ENCODE results near the gene KLF16. TPM values are rescaled to one million over a fixed set of nuclear protein-coding genes. Genes with fewer than 3 reads are reported as not detected.
A peak's percentile ranks its signal among the peaks of the same experiment; 100 is the strongest.

The KLF16 gene
- total RNA-seq, 5 donors from 2014 or later (not counting 1 experiment from before 2014, with no cell fraction given): 29.8 to 61.4 (median 32.7) TPM

DNA sequence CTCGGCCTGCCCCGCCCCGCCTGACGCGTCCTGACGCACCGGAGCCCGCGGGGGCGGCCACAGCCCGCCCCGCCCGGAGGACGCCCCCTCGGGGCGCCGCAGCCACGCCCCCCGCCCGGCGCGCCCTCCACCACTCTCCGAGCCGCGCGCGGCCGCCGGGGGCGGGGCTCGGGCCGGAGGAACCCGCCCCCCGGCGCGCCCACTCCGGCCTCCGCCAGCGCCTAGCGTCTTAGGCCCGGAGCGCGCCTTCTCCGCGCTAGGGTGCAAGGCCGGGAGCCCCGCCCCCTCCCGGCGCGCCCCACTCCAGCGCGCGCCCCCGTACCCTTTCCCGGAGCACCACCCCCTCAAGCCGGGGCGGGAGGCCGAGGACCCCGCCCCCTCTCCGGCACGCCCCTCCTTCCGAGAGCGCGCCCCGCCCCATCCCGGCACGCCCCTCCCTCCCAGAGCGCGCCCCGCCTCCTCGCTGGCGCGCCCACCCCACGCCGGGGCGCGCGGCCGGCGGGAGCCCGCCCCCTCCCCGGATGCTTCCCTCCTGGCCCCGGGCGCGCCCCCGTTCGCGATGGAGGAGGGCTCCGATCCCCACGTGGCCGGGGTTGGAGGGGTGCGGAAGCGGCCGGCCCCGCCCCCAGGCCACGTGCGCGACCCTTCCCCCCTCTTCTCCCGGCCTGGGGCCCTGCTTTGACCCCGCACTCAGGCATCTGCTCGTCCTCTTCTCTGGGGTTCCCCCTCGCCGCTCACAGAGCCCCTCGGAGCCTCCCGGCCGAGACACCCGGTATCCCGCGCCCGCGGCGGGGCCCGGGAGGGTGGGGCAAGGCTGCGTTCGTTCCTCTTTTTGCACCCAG is 480 bp upstream of the KLF16 start:
- peak overlapping the region; percentile 70 to 74 (median 70) for H3K4me3 Mint-ChIP-seq
- peak overlapping the region; percentile 74 for H3K27ac ChIP-seq (ENCODE audit: low read length)
- no peaks in the 10 kb centered on the region for H3K27me3 Mint-ChIP-seq
- peak overlapping the region; percentile 64 to 85 for H3K4me3 ChIP-seq (ENCODE audit: control insufficient read depth in 1 of 2, extremely low read depth in 1 of 2, low read length in 1 of 2)
- H3K27ac Mint-ChIP-seq: peak overlapping the region; percentile 67 to 76
- WGBS (ENCODE audit: insufficient coverage): under 1% methylated on average over 95 of the region's 115 CpGs
- peaks cover 25 to 42% (median 41%) of the 10 kb centered on the region in 3 donors for H3K4me1 Mint-ChIP-seq
- H3K4me1 ChIP-seq (ENCODE audit: control insufficient read depth in 1 of 2, extremely low read depth in 1 of 2, insufficient read depth in 2 of 2, low read length in 2 of 2): peaks cover 24 to 54% of the 10 kb centered on the region in 2 experiments
- ChIA-PET POLR2A (interaction anchor here in 1 of 2 donors (0.5 to 1.0 kb wide), 2 partner anchors 11 to 1567 kb away, joined by 3 to 8 read pairs; no protein-coding TSS in a partner anchor), CTCF (interaction anchor here in 1 of 2 donors (0.6 to 0.9 kb wide), 2 partner anchors 11 to 27 kb away, joined by 4 read pairs; no protein-coding TSS in a partner anchor)
- DNase-seq (peak; percentile 86 to 96 (median 91)), ATAC-seq (replicated peaks in 1 of 4) (peak; percentile 72 to 75 (median 74))
- H3K9me3 ChIP-seq: no peaks in the 10 kb centered on the region
- H3K9me3 Mint-ChIP-seq: no peaks in the 10 kb centered on the region
- H3K27me3 ChIP-seq (replicated peaks in 1 of 2; ENCODE audit: control insufficient read depth in 2 of 2, extremely low read depth in 1 of 2, insufficient read depth in 2 of 2, low read length in 1 of 2): no peaks in the 10 kb centered on the region
- H3K36me3 Mint-ChIP-seq: no peaks in the 10 kb centered on the region
- H3K36me3 ChIP-seq (ENCODE audit: control insufficient read depth in 2 of 2, extremely low read depth in 1 of 2, insufficient read depth in 1 of 2, low read length in 1 of 2): no peaks in the 10 kb centered on the region

DNA sequence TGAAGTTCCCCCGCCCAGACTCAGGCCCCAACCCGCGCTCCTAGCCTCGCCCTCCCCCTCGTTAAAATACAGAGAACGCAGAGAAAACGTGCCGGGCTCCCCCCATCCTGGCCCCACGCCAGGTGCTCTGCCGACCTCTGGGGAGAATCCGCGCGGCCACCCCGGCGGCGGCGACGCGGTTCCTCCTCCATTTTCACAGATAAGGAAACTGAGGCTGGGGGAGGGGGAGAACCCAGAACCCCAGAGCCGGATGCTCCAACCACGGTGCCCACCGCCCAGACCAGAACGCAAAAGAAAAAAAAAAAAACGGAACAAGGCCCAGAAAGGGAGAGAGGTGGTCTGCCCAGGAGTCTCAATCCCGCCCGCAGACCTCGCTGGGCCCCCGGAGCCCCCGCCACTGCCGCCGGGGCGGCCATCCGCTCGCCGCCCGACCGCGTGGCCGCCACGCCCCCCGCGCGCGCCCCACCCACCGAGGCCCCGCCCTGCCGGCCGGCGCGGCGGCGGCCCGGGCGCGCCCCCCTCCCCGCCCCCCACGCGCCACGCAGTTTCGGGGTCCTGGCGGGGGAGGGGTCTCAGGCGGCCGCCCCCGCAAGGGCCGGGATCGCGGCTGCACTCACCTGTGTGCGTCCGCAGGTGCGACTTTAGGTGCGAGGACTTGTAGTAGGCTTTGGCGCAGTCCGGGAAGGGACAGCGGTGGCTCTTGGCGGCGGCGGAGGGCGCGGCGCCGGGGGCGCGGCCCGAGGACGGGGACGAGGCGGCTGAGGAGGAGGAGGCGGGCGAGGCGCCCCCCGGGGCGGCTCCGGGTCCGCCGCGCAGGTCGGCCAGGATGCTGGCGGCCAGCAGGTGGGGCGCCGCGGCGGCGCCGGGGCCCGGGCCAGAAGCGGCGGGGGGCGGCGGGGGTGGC is 703 bp downstream of the KLF16 start:
- H3K27ac Mint-ChIP-seq: peak overlapping the region; percentile 92 to 96
- Histone ChIP-seq H3K9me3 (no peaks in the 10 kb centered on the region), H3K4me1 (ENCODE audit: control insufficient read depth in 1 of 2, extremely low read depth in 1 of 2, insufficient read depth in 2 of 2, low read length in 2 of 2) (peaks cover 33 to 63% of the 10 kb centered on the region in 2 experiments), H3K27me3 (replicated peaks in 1 of 2; ENCODE audit: control insufficient read depth in 2 of 2, extremely low read depth in 1 of 2, insufficient read depth in 2 of 2, low read length in 1 of 2) (no peaks in the 10 kb centered on the region), H3K27ac (ENCODE audit: low read length) (peak overlapping the region; percentile 68), H3K36me3 (ENCODE audit: control insufficient read depth in 2 of 2, extremely low read depth in 1 of 2, insufficient read depth in 1 of 2, low read length in 1 of 2) (no peaks in the 10 kb centered on the region), H3K4me3 (ENCODE audit: control insufficient read depth in 1 of 2, extremely low read depth in 1 of 2, low read length in 1 of 2) (peak overlapping the region; percentile 80)
- ChIA-PET POLR2A (no interaction called here), CTCF (no interaction called here)
- peak in 3 of 4 experiments; percentile 2 to 5 (median 4) for ATAC-seq (replicated peaks in 1 of 4)
- peak overlapping the region; percentile 93 to 98 (median 93) for H3K4me3 Mint-ChIP-seq
- no peaks in the 10 kb centered on the region for H3K36me3 Mint-ChIP-seq
- H3K4me1 Mint-ChIP-seq: peaks cover 37 to 46% (median 42%) of the 10 kb centered on the region in 3 donors
- no peaks in the 10 kb centered on the region for H3K9me3 Mint-ChIP-seq
- DNase-seq: peak in 30 of 35 experiments; percentile 38 to 86 (median 58)
- H3K27me3 Mint-ChIP-seq: no peaks in the 10 kb centered on the region
- under 1% methylated on average over 98 of the region's 109 CpGs for WGBS (ENCODE audit: insufficient coverage)

DNA sequence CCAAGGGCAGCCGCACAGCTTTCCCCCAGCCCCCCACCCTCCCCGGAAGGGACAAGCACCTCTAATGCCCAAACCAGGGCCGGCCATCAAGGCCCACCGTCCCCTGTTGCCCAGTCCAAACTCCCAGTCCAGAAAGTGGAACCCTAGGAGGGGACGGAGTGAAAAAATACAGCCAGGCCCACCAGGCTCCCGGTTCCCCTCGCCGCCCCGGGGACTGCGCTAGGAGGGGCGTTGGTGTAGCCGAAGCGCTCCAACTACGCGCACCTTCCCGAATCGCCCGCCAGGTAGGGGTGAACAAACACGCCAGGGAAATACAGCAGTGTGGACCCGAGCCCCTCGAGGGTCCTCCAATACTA is 1.3 kb downstream of the KLF16 start:
- Histone ChIP-seq H3K9me3 (no peaks in the 10 kb centered on the region), H3K36me3 (ENCODE audit: control insufficient read depth in 2 of 2, extremely low read depth in 1 of 2, insufficient read depth in 1 of 2, low read length in 1 of 2) (no peaks in the 10 kb centered on the region), H3K27me3 (replicated peaks in 1 of 2; ENCODE audit: control insufficient read depth in 2 of 2, extremely low read depth in 1 of 2, insufficient read depth in 2 of 2, low read length in 1 of 2) (no peaks in the 10 kb centered on the region), H3K27ac (ENCODE audit: low read length) (peak overlapping the region; percentile 68), H3K4me1 (ENCODE audit: control insufficient read depth in 1 of 2, extremely low read depth in 1 of 2, insufficient read depth in 2 of 2, low read length in 2 of 2) (peaks cover 35 to 69% of the 10 kb centered on the region in 2 experiments), H3K4me3 (ENCODE audit: control insufficient read depth in 1 of 2, extremely low read depth in 1 of 2, low read length in 1 of 2) (peak overlapping the region; percentile 80)
- CTCF ChIA-PET: no interaction called here
- POLR2A ChIA-PET: no interaction called here
- H3K27ac Mint-ChIP-seq: peak overlapping the region; percentile 92 to 96
- H3K36me3 Mint-ChIP-seq: no peaks in the 10 kb centered on the region
- no peaks in the 10 kb centered on the region for H3K27me3 Mint-ChIP-seq
- peaks cover 39 to 48% (median 43%) of the 10 kb centered on the region in 3 donors for H3K4me1 Mint-ChIP-seq
- no peak for DNase-seq
- no peaks in the 10 kb centered on the region for H3K9me3 Mint-ChIP-seq
- no peak for ATAC-seq (replicated peaks in 1 of 4)
- WGBS (ENCODE audit: insufficient coverage): 4% methylated on average over 20 of the region's 21 CpGs
- peak overlapping the region; percentile 93 to 98 (median 93) for H3K4me3 Mint-ChIP-seq

DNA sequence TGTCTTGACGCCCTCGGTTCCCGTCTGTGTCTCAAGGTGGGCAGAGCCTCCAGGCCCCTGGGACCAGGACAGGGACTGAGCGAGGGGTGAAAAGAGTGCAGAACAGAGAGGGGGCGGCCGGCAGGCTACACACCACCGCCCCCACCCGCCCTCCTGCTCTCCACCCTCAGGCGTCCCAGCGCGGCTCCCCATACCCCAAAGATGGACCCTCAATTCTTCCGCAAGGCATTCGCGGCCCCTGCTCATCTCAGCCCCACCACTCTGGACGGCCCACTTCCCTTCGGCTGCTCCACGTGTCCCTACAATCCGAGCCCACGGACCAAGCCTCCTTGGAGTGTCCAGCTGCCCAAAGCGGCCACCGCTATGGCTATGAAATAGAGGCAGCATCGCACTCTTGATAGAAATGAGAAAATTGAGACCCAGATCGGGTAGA is 1.8 kb downstream of the KLF16 start:
- POLR2A ChIA-PET: no interaction called here
- Histone ChIP-seq H3K9me3 (no peaks in the 10 kb centered on the region), H3K4me3 (ENCODE audit: control insufficient read depth in 1 of 2, extremely low read depth in 1 of 2, low read length in 1 of 2) (peak overlapping the region; percentile 80), H3K27ac (ENCODE audit: low read length) (peak overlapping the region; percentile 68), H3K36me3 (ENCODE audit: control insufficient read depth in 2 of 2, extremely low read depth in 1 of 2, insufficient read depth in 1 of 2, low read length in 1 of 2) (no peaks in the 10 kb centered on the region), H3K27me3 (replicated peaks in 1 of 2; ENCODE audit: control insufficient read depth in 2 of 2, extremely low read depth in 1 of 2, insufficient read depth in 2 of 2, low read length in 1 of 2) (no peaks in the 10 kb centered on the region), H3K4me1 (ENCODE audit: control insufficient read depth in 1 of 2, extremely low read depth in 1 of 2, insufficient read depth in 2 of 2, low read length in 2 of 2) (peaks cover 36 to 71% of the 10 kb centered on the region in 2 experiments)
- ATAC-seq (replicated peaks in 1 of 4) (no peak), DNase-seq (peak in 1 of 35 experiments; percentile 20)
- Mint-ChIP-seq H3K36me3 (no peaks in the 10 kb centered on the region), H3K4me3 (peak overlapping the region; percentile 93 to 98 (median 93)), H3K9me3 (no peaks in the 10 kb centered on the region), H3K4me1 (peaks cover 39 to 48% (median 43%) of the 10 kb centered on the region in 3 donors), H3K27ac (peak overlapping the region; percentile 84 to 92), H3K27me3 (no peaks in the 10 kb centered on the region)
- 50% methylated on average over 10 of the region's 23 CpGs for WGBS (ENCODE audit: insufficient coverage)
- CTCF ChIA-PET: interaction anchor here in 1 of 2 donors (0.7 kb wide), 1 partner anchor 186 kb away, joined by 3 read pairs; no protein-coding TSS in a partner anchor

DNA sequence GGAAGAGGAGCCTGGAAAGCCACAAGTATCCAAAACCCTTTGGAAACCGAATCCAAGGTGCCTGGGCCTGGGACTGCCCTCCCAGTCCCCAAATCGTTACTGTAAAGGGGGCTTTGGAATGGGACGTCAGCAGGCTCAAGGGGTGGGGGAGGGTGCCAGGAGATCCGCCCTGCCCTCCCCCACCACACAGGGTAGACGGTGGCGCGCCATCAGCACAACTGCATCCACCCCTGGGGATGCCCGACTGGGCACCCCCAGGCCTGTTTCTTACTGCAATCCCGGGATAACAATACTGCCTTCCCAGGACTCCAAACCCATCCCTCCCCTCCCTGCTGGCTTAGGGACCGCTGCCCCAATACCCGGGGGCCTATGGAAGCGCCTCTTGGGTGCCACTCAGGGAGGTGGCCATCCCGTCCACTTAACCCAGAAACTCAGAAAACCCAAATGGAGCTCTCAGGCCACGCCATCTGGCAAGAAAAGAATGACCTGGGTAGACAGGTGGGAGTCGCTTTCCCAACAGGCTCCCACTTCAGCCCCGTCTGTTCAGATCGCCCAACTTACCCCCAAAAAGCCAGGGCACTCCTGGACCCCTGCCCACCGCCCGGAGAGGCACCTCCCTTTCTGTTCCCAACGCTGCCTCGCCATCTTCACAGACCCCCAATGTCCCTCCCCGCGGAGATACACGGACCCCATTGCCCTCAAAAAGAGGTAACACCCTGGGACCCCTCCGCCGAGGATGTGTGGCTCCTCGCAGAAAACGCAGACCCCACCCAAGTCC is 2.4 kb downstream of the KLF16 start:
- no peak for DNase-seq
- Mint-ChIP-seq H3K27me3 (no peaks in the 10 kb centered on the region), H3K4me1 (peaks cover 39 to 52% (median 46%) of the 10 kb centered on the region in 3 donors), H3K4me3 (peak overlapping the region; percentile 93 to 98 (median 93)), H3K9me3 (no peaks in the 10 kb centered on the region), H3K27ac (peak overlapping the region; percentile 84 to 92), H3K36me3 (no peaks in the 10 kb centered on the region)
- ChIA-PET CTCF (interaction anchor here in 1 of 2 donors (0.7 kb wide), 1 partner anchor 187 kb away, joined by 3 read pairs; no protein-coding TSS in a partner anchor), POLR2A (no interaction called here)
- H3K36me3 ChIP-seq (ENCODE audit: control insufficient read depth in 2 of 2, extremely low read depth in 1 of 2, insufficient read depth in 1 of 2, low read length in 1 of 2): no peaks in the 10 kb centered on the region
- H3K27ac ChIP-seq (ENCODE audit: low read length): peak overlapping the region; percentile 68
- H3K27me3 ChIP-seq (replicated peaks in 1 of 2; ENCODE audit: control insufficient read depth in 2 of 2, extremely low read depth in 1 of 2, insufficient read depth in 2 of 2, low read length in 1 of 2): no peaks in the 10 kb centered on the region
- H3K4me3 ChIP-seq (ENCODE audit: control insufficient read depth in 1 of 2, extremely low read depth in 1 of 2, low read length in 1 of 2): peak overlapping the region in 1 of 2 donors; percentile 80
- H3K4me1 ChIP-seq (ENCODE audit: control insufficient read depth in 1 of 2, extremely low read depth in 1 of 2, insufficient read depth in 2 of 2, low read length in 2 of 2): peaks cover 42 to 77% of the 10 kb centered on the region in 2 experiments
- 76% methylated on average over 16 of the region's 28 CpGs for WGBS (ENCODE audit: insufficient coverage)
- no peak for ATAC-seq (replicated peaks in 1 of 4)
- no peaks in the 10 kb centered on the region for H3K9me3 ChIP-seq
